Raji (cell line): ENCODE measurements around the gene COPG2.

Experiments used
- POLR2A ChIP-seq: IDR thresholded peaks from 2 replicates; pipeline ENCODE4 v1.6.1; 2011; ENCODE audit warnings: low read depth, low read length, control low read depth; ENCODE audit not compliant: insufficient read depth

COPG2 gene

GRCh38 chr7:130669085-130669700, 645 bp upstream of the COPG2 start:
- TF ChIP-seq POLR2A: no peak

DNA sequence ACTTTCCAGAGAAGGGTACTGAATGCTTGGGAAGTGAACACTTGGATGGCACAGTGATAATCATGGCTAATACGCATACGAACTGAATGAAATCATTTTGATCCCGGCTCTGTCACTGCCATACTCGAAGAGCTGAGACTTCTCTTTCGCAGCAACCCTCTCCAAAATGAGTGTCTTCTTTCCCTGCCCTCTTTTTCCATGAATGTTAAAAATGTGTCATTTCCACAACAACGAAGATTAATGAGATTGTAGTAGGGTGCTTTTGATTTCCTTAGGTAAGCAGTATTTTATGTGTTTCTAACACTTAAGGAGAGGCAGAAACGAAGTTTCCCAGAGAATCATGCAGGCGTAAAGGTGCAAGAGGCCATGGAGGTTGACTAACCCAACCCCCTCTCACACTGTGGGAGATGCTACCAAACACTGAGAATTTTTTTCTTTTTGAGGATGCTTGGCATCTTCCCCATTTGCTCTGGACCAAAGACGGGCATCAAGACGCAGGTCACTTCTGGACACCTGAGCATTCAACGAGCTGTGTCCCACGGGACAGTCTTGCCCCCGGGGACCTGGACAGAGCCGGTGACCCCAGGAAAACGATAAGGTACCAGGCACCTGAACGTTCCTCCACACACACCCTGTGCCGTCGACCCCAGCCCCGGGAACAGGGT, 823 bp downstream of the COPG2 start:
- TF ChIP-seq POLR2A: no peak

GRCh38 chr7:130662426-130662825, 6.1 kb downstream of the COPG2 start:
- no peak for TF ChIP-seq POLR2A

- no peak for TF ChIP-seq POLR2A
These were observed 13.3 kb downstream of the COPG2 start for GRCh38 chr7:130655286-130655685.

DNA sequence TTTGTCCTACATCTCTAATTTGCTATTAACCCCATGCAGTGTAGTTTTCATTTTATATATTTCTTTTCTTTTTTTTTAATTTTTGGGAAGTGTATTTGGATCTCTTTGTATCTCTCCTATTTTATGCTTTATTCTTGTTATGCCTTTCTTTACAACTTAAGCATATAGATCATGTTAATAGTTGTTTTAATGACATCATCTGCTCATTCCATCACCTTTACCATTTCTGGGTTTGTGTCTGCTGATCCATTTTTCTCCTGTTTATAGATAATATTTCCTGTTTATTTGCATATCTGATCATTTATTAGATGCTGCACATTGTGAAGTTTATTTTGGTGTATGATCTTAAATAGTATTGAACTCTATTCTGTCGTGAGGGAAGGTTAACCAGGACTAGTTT, 13.7 kb downstream of the COPG2 start:
- TF ChIP-seq POLR2A: no peak

DNA sequence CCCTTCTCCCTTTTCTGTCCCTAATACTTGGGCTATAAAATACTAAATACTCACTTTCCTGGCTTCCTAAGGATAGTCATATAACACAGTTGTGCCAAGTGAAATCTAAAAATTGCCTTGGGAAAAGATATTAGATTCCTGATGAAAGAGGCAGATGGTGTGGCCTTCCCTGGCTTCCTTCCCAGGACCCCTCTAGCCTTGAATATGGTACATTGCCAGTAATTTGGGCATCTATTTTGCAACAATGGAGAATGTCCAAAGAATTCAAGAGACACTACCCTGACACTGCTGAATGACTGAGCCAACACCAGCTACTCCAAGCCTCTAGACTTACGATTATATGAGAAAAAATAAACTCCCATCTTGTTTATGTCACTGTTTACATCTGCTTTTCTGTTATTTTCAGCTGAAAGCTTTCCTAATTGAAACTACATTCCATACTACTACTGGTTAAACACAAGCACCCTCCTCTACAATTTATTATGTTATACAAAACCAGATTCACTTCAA, 17.9 kb downstream of the COPG2 start:
- no peak for TF ChIP-seq POLR2A

DNA sequence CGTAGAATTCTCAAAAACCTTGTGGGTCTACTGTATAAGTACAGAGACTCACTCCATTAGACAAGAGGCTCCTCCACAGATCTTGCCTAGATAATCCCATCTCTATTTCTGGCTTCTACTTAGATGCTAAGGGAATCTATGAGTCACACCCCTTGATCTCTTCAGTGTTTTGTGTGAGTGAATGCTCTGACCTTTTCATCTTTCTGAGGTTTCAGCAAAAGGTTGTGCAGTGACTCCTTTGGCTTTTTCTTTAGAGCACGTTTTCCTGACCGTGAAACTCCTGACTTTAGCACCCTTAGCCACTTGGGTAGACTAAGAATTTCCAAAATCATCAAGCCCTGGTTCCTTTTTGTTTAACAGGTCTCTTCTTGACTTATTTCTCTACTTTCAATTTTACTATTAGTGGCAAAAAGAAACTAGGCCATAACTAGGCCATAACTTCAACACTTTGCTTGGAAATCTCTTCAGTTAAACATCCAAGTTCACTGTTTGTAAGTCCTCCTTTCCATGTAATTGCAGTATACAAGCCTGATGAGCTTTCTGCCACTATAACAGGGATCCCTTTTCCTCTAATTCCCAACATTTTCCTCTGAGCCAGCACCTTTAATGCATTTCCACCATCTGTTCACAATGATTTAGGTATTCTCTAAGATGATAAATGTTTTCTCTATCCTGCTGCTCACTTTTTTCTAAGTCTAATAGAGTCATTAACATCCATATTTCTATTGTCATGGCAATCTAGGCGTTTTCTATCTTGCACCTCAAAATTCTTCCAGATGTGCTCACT, 19.4 kb downstream of the COPG2 start:
- no peak for TF ChIP-seq POLR2A

GRCh38 chr7:130648580-130648979, 20.0 kb downstream of the COPG2 start:
- TF ChIP-seq POLR2A: no peak

- no peak for TF ChIP-seq POLR2A
These were observed 26.2 kb downstream of the COPG2 start for GRCh38 chr7:130642383-130642782.

DNA sequence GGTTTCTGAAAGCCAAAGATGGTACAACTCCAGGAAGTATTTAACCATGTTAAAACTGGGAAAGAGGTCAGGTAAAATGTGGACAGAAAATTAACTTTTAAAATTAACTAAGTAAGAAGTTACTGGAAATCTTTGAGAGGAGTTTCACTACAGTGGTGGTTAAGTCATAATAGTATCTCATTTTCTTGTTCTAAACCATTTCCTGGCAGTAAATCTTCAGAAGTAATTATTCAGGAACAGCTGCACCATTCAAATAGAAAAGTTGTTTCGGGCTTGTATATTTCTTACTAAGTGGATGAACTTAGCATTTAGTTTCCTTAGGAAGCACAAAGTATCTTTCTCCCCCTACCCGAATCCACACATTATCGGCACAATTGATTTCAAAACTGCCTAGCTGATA, 27.1 kb downstream of the COPG2 start:
- no peak for TF ChIP-seq POLR2A

- TF ChIP-seq POLR2A: no peak
These were observed 27.5 kb downstream of the COPG2 start for GRCh38 chr7:130641040-130641439.

DNA sequence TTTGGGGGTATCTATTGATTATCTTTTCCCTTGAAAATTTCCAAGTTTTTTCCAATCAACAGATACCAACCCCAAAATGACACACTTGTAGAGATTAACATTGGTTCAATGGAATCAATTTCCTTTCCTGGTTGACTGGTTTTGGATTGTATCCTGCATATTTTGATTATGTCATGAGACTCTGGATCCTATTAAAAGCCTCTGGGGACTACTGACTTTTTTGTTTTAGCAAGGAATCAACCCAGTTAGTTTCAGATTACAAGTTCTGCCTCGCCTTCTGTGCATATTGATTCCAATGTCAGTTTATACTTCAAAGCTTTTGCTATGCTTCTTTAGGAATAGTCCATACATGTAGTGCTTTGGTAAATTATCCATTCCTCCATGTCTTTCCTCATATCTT, 29.2 kb downstream of the COPG2 start:
- TF ChIP-seq POLR2A: no peak

DNA sequence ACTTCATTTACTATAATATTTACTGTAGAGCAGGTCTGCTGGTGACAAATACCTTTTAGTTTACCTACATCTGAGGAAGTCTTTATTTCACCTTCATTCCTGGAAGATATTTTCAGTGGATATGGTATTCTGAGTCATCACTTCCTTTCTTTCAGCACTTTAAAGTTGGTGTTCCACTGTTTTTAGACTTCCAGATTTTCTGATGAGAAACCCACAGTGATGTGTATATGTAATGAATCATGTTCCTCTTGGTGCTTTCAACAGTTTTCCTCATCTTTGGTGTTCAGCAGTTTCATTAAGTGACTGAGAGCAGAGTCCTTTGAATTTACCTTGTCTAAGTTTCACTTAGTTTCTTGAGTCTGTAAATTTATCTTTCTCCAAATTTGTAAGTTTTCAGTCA, 36.4 kb downstream of the COPG2 start:
- no peak for TF ChIP-seq POLR2A

GRCh38 chr7:130628901-130629300, 39.6 kb downstream of the COPG2 start:
- no peak for TF ChIP-seq POLR2A

DNA sequence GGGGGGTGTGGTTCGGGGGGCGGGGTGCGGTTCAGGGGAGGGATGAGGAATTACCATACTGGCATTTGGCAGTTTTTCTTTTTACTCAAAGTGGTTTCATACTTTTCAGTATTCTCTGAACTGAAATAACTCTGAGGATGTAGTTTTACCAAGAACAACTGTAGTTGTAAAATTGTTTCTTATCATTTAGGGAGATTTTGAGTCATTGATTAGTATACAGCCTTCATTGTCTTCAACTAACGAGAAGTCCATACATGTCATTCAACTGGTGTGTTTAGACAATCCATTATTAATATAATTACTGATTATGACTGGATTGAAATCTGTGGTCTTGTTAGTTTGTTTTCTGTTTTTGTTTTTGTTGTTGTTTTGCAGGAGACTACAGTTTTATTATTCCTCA, 40.8 kb downstream of the COPG2 start:
- TF ChIP-seq POLR2A: no peak

GRCh38 chr7:130622866-130623265, 45.7 kb downstream of the COPG2 start:
- TF ChIP-seq POLR2A: no peak
